GM19397 (cell line): ENCODE data around the gene PTPRU.

Experiments
- ATAC-seq: cut with Tn5 transposase; IDR thresholded peaks from one replicate; pipeline ENCODE4 v1.9.1; 2021; ENCODE audit warnings: mild to moderate bottlenecking, moderate library complexity; ENCODE audit not compliant: unreplicated experiment

Gene PTPRU

DNA sequence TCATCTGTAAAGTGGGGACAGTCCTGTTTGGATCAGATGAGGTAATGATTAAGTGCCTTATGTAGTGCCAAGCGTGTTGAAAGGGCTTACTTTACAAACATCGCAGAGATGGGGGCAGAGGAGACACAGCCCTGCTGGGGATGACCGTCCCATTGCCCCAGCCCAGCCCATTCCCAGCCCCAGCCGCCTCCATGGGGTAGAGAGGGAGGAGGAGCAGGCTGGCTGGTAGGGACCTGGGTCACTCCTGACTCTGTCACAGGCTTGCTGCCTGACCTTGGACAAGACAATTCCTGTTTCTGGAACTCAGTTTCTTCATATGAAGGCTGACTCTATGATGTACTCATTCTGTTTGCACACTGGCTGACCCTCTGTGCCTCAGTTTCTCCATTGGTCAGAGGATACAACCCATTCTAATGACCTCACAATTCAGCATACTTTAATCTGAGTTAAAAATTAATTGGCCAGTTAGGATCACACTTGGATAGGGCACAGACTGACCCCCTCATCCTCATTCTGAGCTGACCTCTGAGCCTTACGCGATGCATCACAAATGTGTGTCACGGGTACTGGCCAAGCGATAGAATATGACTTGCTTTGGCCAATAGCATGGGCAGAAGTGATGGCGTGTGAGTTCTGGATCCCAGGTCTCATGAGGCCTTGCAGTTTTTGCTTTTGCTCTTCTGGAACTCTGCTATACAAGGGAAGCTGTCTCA is 91.1 kb downstream of the PTPRU start:
- no peak for ATAC-seq

DNA sequence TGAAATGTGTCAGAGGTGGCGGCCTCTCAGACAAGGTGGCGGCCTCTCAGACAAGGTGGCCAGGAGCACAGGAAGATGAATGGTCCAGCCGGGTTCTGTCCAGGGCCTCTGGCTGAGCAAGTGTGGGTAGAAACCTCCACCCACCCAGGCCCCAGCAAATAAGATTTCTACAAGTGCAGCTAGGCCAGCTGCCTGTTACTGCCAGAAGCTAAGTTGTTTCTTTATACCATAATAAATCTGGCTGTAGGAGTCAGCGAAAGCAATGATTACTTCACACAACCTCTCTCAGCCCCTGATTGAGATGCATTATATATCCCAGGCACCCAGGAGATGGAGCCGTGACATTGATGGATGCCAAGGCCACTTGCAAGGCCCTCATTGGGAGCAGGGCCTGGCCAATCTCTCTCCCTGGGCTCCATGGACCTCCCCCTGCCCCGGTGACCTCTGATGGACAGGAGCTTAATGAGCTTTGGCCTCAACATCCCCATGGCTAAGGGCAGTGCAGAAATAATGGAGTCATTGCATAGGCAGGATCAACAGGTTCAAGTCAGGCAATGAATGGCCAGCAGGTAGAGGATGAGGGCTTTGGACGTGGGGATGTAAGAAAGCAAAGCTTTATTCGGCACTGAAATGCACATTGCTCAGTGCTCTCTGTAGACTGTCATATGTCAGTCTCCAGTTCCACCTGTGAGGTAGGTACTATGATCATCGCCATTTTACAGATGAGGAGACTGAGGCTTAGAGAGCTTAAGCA is 92.9 kb downstream of the PTPRU start:
- no peak for ATAC-seq

- ATAC-seq = no peak
Observed at GRCh38 chr1:29330089-29330488, 93.8 kb downstream of the PTPRU start.

- ATAC-seq = no peak
Observed at GRCh38 chr1:29330856-29331255, 94.5 kb downstream of the PTPRU start.

DNA sequence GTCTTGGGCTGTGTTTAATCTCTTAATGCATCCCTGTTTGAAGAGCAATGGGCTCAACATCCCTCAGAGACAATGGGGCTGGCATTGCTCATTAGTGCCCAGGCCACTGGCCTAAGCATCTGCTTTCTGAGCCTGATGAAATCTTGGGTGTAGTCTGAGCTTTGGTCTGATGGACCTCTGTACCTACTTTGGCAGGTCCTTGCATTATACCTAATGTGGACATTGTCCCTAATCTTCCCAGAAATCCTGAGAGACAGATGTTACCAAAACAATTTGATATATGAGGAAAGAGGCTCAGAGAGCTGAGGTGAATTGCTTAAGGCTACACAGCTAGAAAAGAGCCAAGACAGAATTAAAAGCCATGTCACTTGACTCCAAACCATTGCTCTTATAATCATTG is 95.0 kb downstream of the PTPRU start:
- no peak for ATAC-seq

- no peak for ATAC-seq
Observed at GRCh38 chr1:29331729-29332128, 95.4 kb downstream of the PTPRU start.

GRCh38 chr1:29332204-29332603 is 95.9 kb downstream of the PTPRU start:
- no peak for ATAC-seq

DNA sequence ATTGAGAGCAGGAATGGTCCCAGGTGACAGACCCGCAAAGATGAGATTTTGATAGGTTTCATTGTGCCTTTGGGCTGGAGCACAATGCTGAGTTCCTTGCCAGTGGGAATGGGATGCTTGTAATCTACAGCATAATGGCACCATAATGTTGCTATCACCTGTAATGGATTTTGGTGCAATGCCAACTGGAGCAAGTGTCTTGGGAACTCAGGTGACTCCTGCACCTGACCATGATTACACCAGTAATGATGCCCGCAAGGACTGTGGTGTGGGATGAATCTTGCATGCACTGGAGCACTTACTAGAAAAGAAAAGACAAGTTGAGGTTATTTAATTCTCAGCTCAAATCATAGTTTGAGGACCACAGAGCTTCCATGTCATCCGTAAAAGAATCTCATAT is 96.7 kb downstream of the PTPRU start:
- ATAC-seq = no peak

- no peak for ATAC-seq
Observed at GRCh38 chr1:29335573-29335972, 99.3 kb downstream of the PTPRU start.

- ATAC-seq = no peak
Observed at GRCh38 chr1:29338908-29339575, 102.7 kb downstream of the PTPRU start.

GRCh38 chr1:29341936-29342335 is 105.6 kb downstream of the PTPRU start:
- ATAC-seq = no peak

- no peak for ATAC-seq
Observed at GRCh38 chr1:29342351-29342750, 106.0 kb downstream of the PTPRU start.

DNA sequence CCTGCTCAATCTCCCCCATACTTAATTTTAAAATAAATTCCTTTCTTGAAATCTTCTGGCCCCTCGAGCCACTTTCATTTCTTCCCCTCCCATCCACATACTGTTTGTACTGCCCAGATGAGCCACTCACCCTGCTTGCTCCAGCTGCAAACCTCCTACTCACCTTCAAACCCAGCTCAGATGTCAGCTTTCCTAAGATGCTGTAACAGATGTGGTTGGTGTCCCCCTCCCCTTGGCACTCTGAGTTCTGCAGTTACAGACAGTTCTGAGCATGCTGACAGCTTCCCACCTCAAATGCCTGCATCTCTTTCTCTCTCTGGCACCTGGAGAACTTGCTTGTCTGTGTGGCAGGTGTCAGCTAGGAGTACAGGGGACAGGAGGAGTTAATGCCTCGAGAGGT is 106.7 kb downstream of the PTPRU start:
- ATAC-seq = no peak

DNA sequence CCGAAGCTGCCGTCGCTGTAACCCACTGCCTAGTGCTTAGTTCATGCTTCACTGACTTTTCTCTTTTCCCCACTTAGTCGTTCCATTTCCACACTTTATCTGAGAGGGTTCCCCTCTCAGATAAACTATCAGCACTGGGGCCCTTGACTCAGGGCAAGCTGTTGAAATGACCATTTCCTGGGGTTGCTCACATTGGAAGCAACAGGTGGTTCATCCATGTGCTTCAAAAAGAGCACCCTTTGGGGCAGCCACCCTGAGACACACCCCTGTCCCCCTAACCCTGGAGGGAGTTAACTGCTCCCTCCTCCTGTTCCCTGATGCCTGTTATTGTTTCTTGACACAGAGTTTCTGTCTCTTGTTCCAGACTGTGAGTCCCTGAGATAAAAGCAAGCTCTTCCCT is 107.2 kb downstream of the PTPRU start:
- no peak for ATAC-seq

GRCh38 chr1:29343908-29344307 is 107.6 kb downstream of the PTPRU start:
- no peak for ATAC-seq

DNA sequence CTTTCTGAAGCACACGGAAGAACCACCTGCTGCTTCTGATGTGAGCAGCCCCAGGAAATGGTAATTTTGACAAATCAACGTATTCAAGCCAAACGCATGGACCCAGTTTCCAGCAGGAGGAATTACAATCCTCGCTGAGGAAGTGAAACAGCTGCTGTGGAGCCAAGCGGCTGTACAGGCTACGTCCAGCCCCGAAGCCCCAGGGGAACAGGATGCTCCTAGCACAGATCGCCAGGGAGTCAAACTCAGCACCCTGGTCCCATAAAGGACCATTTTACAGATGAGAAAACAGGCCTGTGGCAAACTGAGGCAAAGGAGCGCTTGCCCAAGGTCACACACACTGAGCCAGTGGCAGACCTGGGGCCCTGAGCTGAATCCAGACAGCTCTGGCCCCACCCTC is 108.0 kb downstream of the PTPRU start:
- ATAC-seq = no peak

GRCh38 chr1:29346576-29346975 is 110.3 kb downstream of the PTPRU start:
- no peak for ATAC-seq

GRCh38 chr1:29349871-29350491 is 113.7 kb downstream of the PTPRU start:
- no peak for ATAC-seq

GRCh38 chr1:29352719-29353420 is 116.5 kb downstream of the PTPRU start:
- no peak for ATAC-seq

DNA sequence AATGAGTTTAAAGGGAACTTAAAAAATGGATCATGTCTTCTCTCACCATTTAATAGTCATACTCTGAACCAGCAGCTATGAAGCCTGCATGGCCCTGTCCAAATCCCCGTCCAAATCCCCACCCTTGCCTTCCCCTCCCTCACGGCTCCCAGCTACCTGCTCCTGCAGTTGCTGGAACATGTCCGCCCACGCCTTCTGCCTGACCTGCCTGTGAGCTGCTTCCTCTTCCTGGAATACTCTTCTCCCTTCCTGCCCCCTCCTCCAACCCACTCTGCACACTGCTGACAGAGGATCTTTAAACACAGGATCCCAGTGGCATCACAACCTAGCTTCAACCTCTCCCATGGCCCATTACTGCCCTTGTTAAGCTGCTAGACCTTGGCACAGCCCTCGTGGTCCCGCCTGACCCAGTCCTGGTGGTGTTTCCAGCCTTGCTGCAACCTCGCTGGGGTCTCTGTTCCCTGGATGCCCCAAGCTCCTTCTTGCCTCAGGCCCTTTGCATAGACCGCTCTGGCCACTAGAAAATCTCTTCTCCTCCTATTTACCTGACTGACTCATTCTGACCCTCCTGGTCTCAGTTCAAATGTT is 118.3 kb downstream of the PTPRU start:
- no peak for ATAC-seq

DNA sequence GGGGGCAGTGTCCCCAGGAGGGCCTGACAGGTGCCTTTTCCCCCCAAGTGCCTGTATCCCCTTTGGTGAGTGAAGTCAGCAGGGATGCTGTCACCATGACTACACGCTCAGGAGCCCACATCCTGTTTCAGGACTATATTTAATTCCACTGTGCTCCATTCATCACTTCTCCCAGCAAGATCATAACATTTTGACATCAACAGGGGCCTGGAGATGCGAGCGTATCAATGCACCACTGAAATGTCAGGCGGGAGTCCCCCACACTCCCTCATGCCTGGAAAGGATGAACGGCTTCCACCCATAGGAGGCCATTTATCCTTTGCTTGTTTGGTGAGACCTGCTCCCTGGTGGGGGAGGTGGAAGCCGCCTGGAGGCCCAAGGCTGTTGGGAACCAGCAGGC is 119.1 kb downstream of the PTPRU start:
- no peak for ATAC-seq
